GM12878 (cell line): ENCODE measurements around the gene RALGPS1. TPM values are rescaled to one million over a fixed set of nuclear protein-coding genes. Genes with fewer than 3 reads are reported as not detected.

Source experiments
- ATAC-seq: fragments of 200-7000 bp; cut with Tn5 transposase; 3 replicates; pipeline ENCODE4 v1.9.1; 2020; ENCODE audit warnings: mild to moderate bottlenecking, moderate library complexity
- BruUV-seq: library from RNA; stranded (reverse); fragments of 400-500 nt; replicated peaks from 2 replicates; lab custom pipeline; 2021; lab: Mats Ljungman, UMichigan
- CTCF ChIA-PET: fragments of 300-600 bp; sonication (Branson Sonifier 250); formaldehyde crosslinking; extraction: SDS; loops from one replicate; lab custom pipeline; 2021; ENCODE audit warnings: inconsistent platforms; lab: Yijun Ruan, JAX
- POLR2A ChIA-PET: fragments of 350-600 bp; formaldehyde crosslinking; extraction: SDS; loops from one replicate; lab custom pipeline; 2021; ENCODE audit warnings: inconsistent platforms; lab: Charles Lee
- RAD21 ChIA-PET: fragments of 300-600 bp; sonication (Branson Sonifier 250); formaldehyde crosslinking; loops from one replicate; lab custom pipeline; 2023; ENCODE audit warnings: antibody characterized with exemption; ENCODE audit not compliant: unreplicated experiment; lab: Charles Lee
- SMC1A ChIA-PET: fragments of 300-600 bp; sonication (Branson Sonifier 250); formaldehyde crosslinking; loops from one replicate; lab custom pipeline; 2023; ENCODE audit not compliant: unreplicated experiment, uncharacterized antibody; lab: Charles Lee
- DNase-seq: peaks from one replicate; pipeline ENCODE4 v3.0.0-alpha.2; 2011; ENCODE audit warnings: low read depth, low spot score
- FAIRE-seq: peaks from 3 replicates; lab custom pipeline; 2011; peaks lifted over from hg19 to GRCh38; lab: Jason Lieb, UNC
- H2AFZ ChIP-seq: 2 replicates; pipeline ENCODE4 v1.6.0; 2011; ENCODE audit warnings: low read depth, low read length, control low read depth; ENCODE audit not compliant: control insufficient read depth
- H3K27ac ChIP-seq: 2 replicates; pipeline ENCODE4 v1.5.1; 2011; ENCODE audit warnings: control low read depth; ENCODE audit not compliant: control insufficient read depth, insufficient read depth
- H3K27me3 ChIP-seq, 2 experiments: replicated peaks in 1 of 2; 2 replicates each; pipeline versions ENCODE4 v1.6.0 to v1.6.1; 2011; ENCODE audit warnings: low read length in 1 of 2; ENCODE audit not compliant: control insufficient read depth in 2 of 2, insufficient read depth in 2 of 2
- H3K36me3 ChIP-seq, 2 experiments: 2 replicates each; pipeline ENCODE4 v1.5.1; 2011; ENCODE audit warnings: low read length in 1 of 2; ENCODE audit not compliant: control insufficient read depth in 2 of 2, insufficient read depth in 2 of 2
- H3K4me1 ChIP-seq: 2 replicates; pipeline ENCODE4 v1.6.1; 2011; ENCODE audit warnings: mild to moderate bottlenecking, low read length, moderate library complexity, mixed read lengths; ENCODE audit not compliant: control insufficient read depth, insufficient read depth
- H3K4me2 ChIP-seq: 2 replicates; pipeline ENCODE4 v1.6.0; 2011; ENCODE audit warnings: control low read depth; ENCODE audit not compliant: control insufficient read depth, insufficient read depth
- H3K4me3 ChIP-seq: fragments of 200-600 bp; sonication (generic); 2 replicates; pipeline ENCODE4 v1.5.1; 2016
- H3K79me2 ChIP-seq: 2 replicates; pipeline ENCODE4 v1.6.0; 2011; ENCODE audit warnings: low read length; ENCODE audit not compliant: control insufficient read depth, insufficient read depth
- H3K9ac ChIP-seq: 2 replicates; pipeline ENCODE4 v1.8.0; 2011; ENCODE audit warnings: low read length, control low read depth, mixed read lengths; ENCODE audit not compliant: control insufficient read depth, insufficient read depth
- H3K9me3 ChIP-seq: replicated peaks from 3 replicates; pipeline ENCODE4 v1.5.1; 2011; ENCODE audit warnings: mild to moderate bottlenecking, low read length; ENCODE audit not compliant: control insufficient read depth, insufficient read depth
- H4K20me1 ChIP-seq: 2 replicates; pipeline ENCODE4 v1.6.0; 2011; ENCODE audit not compliant: control insufficient read depth, insufficient read depth
- MTA2 ChIP-seq: fragments of 450-650 bp; IDR thresholded peaks from 2 replicates; pipeline ENCODE4 v1.6.1; 2016; ENCODE audit warnings: low read depth, mild to moderate bottlenecking, moderate library complexity
- REST ChIP-seq: IDR thresholded peaks from 2 replicates; pipeline ENCODE4 v1.6.1; 2012; ENCODE audit warnings: mild to moderate bottlenecking, low read depth, low read length
- SMAD5 ChIP-seq: IDR thresholded peaks from 2 replicates; pipeline ENCODE4 v1.6.1; 2016; ENCODE audit warnings: antibody characterized with exemption, low read depth
- STAT3 ChIP-seq: IDR thresholded peaks from 2 replicates; pipeline ENCODE4 v1.6.1; 2011; ENCODE audit warnings: low read depth, low read length, improper control_type of control experiment
- ZNF622 ChIP-seq: fragments of 450-650 bp; IDR thresholded peaks from 2 replicates; pipeline ENCODE4 v1.6.1; 2017; ENCODE audit warnings: mild to moderate bottlenecking, inconsistent platforms
- WGBS: methylation state at CpG from one replicate; pipeline ENCODE4 v1.1.6; 2016; ENCODE audit warnings: low lambda C conversion rate; ENCODE audit not compliant: insufficient replicate concordance, insufficient coverage; ENCODE audit errors: missing lambda C conversion rate; 5-methylcytosine and 5-hydroxymethylcytosine counted together
- in situ Hi-C: fragments of 300-500 bp; cut with MboI; formaldehyde crosslinking; loops from 9 replicates; pipeline ENCODE4 v1.14.3; 2018; ENCODE audit warnings: mixed read lengths
- intact Hi-C: fragments of 100-400 bp; cut with micrococcal nuclease; formaldehyde crosslinking; loops from one replicate; pipeline ENCODE4 v1.14.2; 2022; ENCODE audit not compliant: unreplicated experiment
- polyA plus RNA-seq, 11 experiments: library from polyadenylated mRNA; depleted of rRNA in 4 of 11; unstranded in 6 of 11; stranded (reverse) in 5 of 11; fragments of >200 nt; fragmentation: Nextera tagmentation in 4 of 11; fragmentation: Illumina TruSeq in 1 of 11; extraction: Ambion mirVana in 4 of 11; extraction: Trizol in 1 of 11; gene quantifications; 1 replicate in 1 of 11; 2 replicates in 10 of 11; pipeline versions ENCODE4 v1.2.1 to v1.2.3, GENCODE V29; 2011 to 2016; ENCODE audit warnings: inconsistent platforms in 2 of 11, missing spikeins in 2 of 11, low read depth in 1 of 11
- total RNA-seq, 4 experiments: library from RNA; depleted of rRNA in 3 of 4; stranded (reverse); fragments of >200 nt in 3 of 4; fragmentation: Illumina TruSeq in 1 of 4; extraction: Trizol in 1 of 4; gene quantifications; 2 replicates each; pipeline versions ENCODE4 v1.2.1 to v1.2.3, GENCODE V29; 2013 to 2021

Gene RALGPS1
- total and polyA plus RNA-seq, 10 of the 15 experiments (the other 5 are each of a cell fraction or from before 2014, with no cell fraction given), result 0.13 to 5.6 (median 2.7) TPM

DNA sequence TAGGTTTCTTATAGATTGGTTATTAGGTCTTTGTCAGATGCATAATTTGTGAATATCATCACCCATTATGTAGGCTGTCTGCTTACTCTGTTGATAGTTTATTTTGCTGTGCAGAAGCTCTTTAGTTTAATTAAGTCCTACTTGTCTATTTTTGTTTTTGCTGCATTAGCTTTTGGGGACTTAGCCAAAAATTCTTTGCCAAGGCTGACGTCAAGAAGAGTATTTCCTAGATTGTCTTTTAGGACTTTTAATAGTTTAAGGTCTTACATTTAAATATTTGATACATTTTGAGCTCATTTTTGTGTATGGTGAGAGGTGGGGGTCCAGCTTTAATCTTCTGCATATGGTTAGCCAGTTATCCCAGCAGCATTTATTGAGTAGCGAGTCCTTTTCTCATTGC lies 232.7 kb downstream of the RALGPS1 start:
- Histone ChIP-seq H2AFZ (no peak overlapping the region), H3K4me2 (no peak overlapping the region), H3K27me3 (no peaks in the 10 kb centered on the region), H3K4me3 (no peak overlapping the region), H3K27ac (no peak overlapping the region), H3K4me1 (no peaks in the 10 kb centered on the region), H3K36me3 (no peaks in the 10 kb centered on the region; a peak in 1 of 4 replicates), H3K9me3 (no peaks in the 10 kb centered on the region; the same call in 2 of the 3 replicates), H3K79me2 (no peaks in the 10 kb centered on the region), H4K20me1 (no peaks in the 10 kb centered on the region), H3K9ac (no peak overlapping the region)
- ChIA-PET POLR2A (interaction anchor here (1.0 to 1.1 kb wide), 2 partner anchors 13 to 63 kb away, joined by 3 to 4 read pairs; no protein-coding TSS in a partner anchor), CTCF (interaction anchor here (0.6 to 1.0 kb wide), 2 partner anchors 17 to 51 kb away, joined by 3 read pairs; no protein-coding TSS in a partner anchor), RAD21 (no interaction called here), SMC1A (interaction anchor here (1.0 to 1.9 kb wide), 12 partner anchors 8 to 182 kb away, joined by 3 to 8 read pairs (median 4); no protein-coding TSS in a partner anchor)
- WGBS, result 100% methylated on average over 2 of the region's 2 CpGs
- BruUV-seq, result no TSS peak
- FAIRE-seq (no peak), DNase-seq (no peak), ATAC-seq (no peak)
- in situ Hi-C loops, result no loop called here
- intact Hi-C loops, result no loop called here
- TF ChIP-seq SMAD5 (no peak), STAT3 (no peak), REST (no peak), ZNF622 (no peak), MTA2 (no peak)
